Endothelial cell of hepatic sinusoid (primary cell): ENCODE data around the gene PCDH10.

Source experiments
- in situ Hi-C: cut with HindIII; loops from 2 replicates; pipeline ENCODE4 v1.10.0; 2017; ENCODE audit warnings: low sequenced_read_pairs

Gene PCDH10

GRCh38 chr4:133149364-133149695 lies 236 bp downstream of the PCDH10 start:
- in situ Hi-C loops, result no loop called here

DNA sequence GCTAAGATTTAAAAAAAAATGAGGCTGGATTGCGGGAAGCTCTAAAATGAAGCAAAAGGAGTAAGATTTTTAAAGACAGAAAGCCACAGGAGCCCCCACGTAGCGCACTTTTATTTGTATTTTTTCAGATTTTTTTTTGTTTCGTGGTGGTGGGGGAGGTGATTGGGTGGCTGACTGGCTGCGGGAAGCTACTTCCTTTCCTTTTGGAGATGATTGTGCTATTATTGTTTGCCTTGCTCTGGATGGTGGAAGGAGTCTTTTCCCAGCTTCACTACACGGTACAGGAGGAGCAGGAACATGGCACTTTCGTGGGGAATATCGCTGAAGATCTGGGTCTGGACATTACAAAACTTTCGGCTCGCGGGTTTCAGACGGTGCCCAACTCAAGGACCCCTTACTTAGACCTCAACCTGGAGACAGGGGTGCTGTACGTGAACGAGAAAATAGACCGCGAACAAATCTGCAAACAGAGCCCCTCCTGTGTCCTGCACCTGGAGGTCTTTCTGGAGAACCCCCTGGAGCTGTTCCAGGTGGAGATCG lies 908 bp downstream of the PCDH10 start:
- in situ Hi-C loops, result no loop called here

GRCh38 chr4:133150486-133151340 lies 1.6 kb downstream of the PCDH10 start:
- in situ Hi-C loops, result no loop called here

DNA sequence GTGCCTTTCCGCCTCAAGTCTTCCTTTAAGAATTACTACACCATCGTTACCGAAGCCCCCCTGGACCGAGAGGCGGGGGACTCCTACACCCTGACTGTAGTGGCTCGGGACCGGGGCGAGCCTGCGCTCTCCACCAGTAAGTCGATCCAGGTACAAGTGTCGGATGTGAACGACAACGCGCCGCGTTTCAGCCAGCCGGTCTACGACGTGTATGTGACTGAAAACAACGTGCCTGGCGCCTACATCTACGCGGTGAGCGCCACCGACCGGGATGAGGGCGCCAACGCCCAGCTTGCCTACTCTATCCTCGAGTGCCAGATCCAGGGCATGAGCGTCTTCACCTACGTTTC lies 2.2 kb downstream of the PCDH10 start:
- in situ Hi-C loops, result no loop called here

DNA sequence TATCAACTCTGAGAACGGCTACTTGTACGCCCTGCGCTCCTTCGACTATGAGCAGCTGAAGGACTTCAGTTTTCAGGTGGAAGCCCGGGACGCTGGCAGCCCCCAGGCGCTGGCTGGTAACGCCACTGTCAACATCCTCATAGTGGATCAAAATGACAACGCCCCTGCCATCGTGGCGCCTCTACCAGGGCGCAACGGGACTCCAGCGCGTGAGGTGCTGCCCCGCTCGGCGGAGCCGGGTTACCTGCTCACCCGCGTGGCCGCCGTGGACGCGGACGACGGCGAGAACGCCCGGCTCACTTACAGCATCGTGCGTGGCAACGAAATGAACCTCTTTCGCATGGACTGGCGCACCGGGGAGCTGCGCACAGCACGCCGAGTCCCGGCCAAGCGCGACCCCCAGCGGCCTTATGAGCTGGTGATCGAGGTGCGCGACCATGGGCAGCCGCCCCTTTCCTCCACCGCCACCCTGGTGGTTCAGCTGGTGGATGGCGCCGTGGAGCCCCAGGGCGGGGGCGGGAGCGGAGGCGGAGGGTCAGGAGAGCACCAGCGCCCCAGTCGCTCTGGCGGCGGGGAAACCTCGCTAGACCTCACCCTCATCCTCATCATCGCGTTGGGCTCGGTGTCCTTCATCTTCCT lies 2.7 kb downstream of the PCDH10 start:
- in situ Hi-C loops, result no loop called here

DNA sequence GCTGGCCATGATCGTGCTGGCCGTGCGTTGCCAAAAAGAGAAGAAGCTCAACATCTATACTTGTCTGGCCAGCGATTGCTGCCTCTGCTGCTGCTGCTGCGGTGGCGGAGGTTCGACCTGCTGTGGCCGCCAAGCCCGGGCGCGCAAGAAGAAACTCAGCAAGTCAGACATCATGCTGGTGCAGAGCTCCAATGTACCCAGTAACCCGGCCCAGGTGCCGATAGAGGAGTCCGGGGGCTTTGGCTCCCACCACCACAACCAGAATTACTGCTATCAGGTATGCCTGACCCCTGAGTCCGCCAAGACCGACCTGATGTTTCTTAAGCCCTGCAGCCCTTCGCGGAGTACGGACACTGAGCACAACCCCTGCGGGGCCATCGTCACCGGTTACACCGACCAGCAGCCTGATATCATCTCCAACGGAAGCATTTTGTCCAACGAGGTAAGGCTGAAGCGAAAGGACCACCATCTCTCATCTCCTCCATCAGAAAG lies 3.3 kb downstream of the PCDH10 start:
- in situ Hi-C loops, result no loop called here

GRCh38 chr4:133152831-133153481 lies 3.9 kb downstream of the PCDH10 start:
- in situ Hi-C loops, result no loop called here

DNA sequence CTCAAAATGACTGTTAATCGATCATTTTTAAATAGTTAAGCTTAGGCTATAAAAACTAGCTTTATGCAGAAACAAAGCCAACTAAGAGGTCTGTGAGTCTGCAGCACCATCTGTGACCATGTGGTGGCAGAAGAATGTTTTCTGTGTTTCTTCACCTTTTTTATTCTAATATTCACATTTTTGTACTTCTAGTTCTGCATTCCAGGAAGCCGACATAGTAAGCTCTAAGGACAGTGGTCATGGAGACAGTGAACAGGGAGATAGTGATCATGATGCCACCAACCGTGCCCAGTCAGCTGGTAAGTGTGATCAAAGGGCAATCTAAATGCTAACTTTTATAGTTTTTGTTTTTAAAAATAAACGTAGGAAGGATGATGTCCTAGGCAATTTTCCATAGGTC lies 5.6 kb downstream of the PCDH10 start:
- in situ Hi-C loops, result loop anchor here (5.0 kb wide), 1 partner anchor 38 kb away; no protein-coding TSS in a partner anchor

DNA sequence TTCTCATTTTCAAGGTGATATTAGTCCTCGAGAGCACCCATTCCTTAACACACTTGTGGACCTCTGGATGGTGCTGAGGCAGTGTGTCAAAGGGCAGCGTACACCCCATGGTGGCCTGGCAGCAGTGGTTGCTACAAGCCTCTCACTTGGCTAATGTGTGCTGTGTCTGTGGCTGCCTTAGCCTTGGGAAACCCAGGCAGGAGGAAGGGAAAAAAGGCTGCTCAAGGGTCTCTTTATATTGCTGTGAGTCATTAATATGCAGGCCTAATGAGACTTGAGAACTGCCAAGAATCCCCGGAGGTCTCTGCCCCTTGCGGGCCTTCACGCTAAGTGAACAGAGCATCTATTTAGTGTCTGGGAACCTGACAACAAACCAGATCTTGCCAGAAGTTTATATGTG lies 7.0 kb downstream of the PCDH10 start:
- in situ Hi-C loops, result loop anchor here (5.0 kb wide), 1 partner anchor 36 kb away; no protein-coding TSS in a partner anchor

DNA sequence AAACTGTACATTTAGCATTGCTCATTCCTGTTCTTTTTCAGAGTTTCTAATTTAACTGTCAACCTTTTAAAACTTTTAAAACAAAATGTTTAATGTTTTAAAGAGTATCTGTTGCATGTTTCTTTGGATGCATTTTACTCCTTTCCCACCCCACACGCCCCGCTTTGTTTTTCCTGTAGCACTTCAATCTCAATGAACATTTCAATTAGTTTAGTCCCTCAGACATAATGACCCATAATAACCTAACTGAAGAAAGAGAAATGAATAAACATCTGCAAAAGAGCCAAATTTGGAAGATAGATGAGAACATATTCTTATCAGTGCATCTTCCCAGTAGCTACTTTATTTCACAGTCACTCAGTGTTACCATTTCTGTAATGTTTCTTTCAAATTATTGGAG lies 7.5 kb downstream of the PCDH10 start:
- in situ Hi-C loops, result loop anchor here (5.0 kb wide), 1 partner anchor 36 kb away; no protein-coding TSS in a partner anchor

GRCh38 chr4:133157460-133158160 lies 8.5 kb downstream of the PCDH10 start:
- in situ Hi-C loops, result loop anchor here (5.0 kb wide), 1 partner anchor 35 kb away; no protein-coding TSS in a partner anchor

DNA sequence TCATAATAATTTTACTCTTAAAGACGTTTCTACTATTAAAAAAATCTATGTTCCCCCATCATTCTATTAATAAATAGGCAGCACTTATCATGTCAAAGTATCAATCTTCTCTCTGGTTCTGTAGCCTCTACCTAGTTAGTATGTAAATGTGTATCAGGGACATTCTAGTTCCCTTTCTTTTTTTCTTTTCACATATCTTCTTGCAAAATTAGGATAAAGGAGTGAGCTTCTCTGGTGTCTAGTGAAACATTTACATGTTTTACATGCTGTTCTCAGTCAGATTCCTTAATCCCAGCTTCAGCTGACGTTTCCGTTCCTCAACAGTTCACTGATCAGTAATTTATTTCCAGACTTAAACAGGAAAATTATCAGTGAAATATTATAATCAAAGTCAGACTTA lies 11.8 kb downstream of the PCDH10 start:
- in situ Hi-C loops, result no loop called here

GRCh38 chr4:133161570-133162295 lies 12.6 kb downstream of the PCDH10 start:
- in situ Hi-C loops, result no loop called here

DNA sequence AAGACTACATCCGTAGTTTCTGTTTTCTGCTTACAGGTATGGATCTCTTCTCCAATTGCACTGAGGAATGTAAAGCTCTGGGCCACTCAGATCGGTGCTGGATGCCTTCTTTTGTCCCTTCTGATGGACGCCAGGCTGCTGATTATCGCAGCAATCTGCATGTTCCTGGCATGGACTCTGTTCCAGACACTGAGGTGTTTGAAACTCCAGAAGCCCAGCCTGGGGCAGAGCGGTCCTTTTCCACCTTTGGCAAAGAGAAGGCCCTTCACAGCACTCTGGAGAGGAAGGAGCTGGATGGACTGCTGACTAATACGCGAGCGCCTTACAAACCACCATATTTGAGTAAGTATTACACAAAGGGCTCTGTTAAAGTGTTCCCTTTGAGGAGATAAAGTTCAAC lies 13.8 kb downstream of the PCDH10 start:
- in situ Hi-C loops, result no loop called here

GRCh38 chr4:133178956-133179355 lies 29.9 kb downstream of the PCDH10 start:
- in situ Hi-C loops, result no loop called here

DNA sequence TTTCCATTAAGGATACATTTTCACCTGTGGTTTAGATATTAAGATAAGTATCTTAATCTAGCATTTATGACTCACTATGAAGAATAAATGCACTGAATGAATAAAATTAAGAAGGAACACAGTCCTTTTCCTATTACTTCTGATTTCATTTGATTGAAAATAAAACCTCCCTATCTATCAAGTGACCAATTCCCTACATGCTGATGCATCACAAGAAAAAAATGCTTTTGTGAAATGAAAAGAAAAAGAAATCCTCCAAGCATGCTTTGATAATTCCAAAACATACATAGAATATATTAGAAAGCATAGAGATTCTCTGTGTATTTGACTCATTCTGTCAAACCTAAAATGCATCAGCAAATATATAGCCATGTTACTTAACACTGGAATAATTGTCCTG lies 37.1 kb downstream of the PCDH10 start:
- in situ Hi-C loops, result no loop called here

DNA sequence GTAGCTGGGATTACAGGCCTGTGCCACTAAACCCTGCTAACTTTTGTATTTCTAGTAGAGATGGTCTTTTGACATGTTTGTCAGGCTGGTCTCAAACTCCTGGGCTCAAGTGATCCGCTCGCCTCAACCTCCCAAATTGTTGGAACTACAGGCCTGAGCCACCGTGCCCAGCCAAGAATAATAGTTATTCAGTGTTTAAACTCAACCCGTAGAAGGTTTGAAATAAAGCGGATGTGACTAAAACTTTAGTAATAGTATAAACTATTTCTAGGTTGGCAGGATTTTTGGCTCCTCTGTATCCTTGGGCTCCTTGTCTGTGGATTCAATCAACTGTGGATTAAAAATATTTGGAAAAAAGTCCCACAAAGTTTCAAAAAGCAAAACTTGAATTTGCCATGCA lies 37.8 kb downstream of the PCDH10 start:
- in situ Hi-C loops, result no loop called here

DNA sequence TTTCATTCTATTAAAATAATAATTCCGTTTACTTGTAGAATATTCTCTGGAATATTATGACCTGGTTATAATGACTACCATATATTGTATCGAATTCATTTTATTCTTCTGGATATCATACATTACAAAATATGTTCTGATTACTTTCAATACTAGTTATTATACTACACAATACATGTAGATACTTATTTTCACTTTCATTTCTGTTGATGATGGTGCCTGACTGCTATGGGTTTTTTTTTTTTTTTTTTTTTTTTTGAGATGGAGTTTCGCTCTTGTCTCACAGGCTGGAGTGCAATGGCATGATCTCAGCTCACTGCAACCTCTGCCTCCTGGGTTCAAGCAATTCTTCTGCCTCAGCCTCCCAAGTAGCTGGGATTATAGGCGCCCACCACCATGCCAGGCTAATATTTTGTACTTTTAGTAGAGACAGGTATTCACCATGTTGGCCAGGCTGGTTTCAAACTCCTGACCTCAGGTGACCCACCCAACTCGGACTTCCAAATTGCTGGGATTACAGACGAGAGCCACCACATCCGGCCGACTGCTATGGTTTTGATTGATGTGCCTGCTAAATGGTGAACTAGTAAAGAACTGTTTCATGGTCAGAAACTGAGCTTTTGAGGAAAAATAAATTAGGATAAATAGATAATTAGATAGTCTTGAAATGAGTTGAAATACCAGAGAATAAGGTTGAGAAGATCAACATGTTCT lies 39.5 kb downstream of the PCDH10 start:
- in situ Hi-C loops, result no loop called here

DNA sequence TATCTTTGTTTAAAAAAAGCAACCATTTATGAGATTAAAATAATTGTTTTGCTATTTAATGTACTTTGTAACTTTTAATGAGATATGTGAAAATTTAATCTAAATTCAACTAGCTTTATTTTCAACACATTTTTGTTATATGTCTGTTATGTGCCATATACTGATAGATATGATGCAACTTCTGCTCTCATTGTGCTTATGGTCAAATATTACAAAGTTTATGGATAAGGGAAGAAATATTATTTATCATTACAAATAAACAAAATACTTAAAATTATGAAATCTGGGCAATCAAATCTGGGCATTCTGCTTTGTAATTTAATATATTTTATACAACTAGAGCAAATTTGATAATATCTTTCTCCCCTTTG lies 40.0 kb downstream of the PCDH10 start:
- in situ Hi-C loops, result no loop called here

DNA sequence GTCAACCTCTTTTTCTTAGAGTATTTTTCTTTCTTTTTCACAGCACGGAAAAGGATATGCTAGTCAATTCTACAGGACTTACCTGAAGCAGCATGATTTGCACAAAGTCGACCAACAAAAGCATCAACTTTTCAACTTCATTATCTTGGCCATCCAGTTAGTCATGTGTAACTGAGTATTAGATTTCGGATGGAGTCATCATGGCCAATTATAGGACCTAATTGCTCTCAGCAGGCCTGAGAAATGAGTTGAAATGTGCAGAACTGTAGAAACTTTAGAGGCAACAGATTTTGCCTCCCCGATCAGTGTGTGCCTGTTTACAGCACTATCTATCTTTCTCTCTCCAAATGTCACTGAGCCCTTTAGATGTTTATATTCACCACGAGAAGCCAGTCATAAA lies 41.0 kb downstream of the PCDH10 start:
- in situ Hi-C loops, result loop anchor here (5.0 kb wide), 1 partner anchor 33 kb away; no protein-coding TSS in a partner anchor
